BE2C (cell line): Measurements from ENCODE around the gene PDE6B.
"Not testable (repeated sequence)": the region's sequence is repeated elsewhere in the genome, so short reads cannot be mapped to it uniquely, and the experiment has no call there.

Experiments used
- DNase-seq: peaks from one replicate; pipeline ENCODE4 v3.0.0-alpha.2; 2020
- H3K27me3 ChIP-seq: fragments of 250-450 bp; sonication (Bioruptor Pico); 2 replicates; pipeline ENCODE4 v1.5.1; 2020; ENCODE audit warnings: mild to moderate bottlenecking
- H3K36me3 ChIP-seq: fragments of 250-450 bp; sonication (Bioruptor Pico); 2 replicates; pipeline ENCODE4 v1.5.1; 2020; ENCODE audit warnings: mild to moderate bottlenecking
- H3K4me1 ChIP-seq: fragments of 250-450 bp; sonication (Bioruptor Pico); 2 replicates; pipeline ENCODE4 v1.5.1; 2020
- H3K4me3 ChIP-seq: 2 replicates; pipeline ENCODE4 v1.5.1; 2011; ENCODE audit warnings: low read depth, low read length
- H3K9me3 ChIP-seq: fragments of 250-450 bp; sonication (Bioruptor Pico); 2 replicates; pipeline ENCODE4 v1.5.1; 2020
- CTCF ChIP-seq: IDR thresholded peaks from 2 replicates; pipeline ENCODE4 v1.5.1; 2012; ENCODE audit warnings: mild to moderate bottlenecking, low read depth, low read length

Gene PDE6B

GRCh38 chr4:666822-667544 is 41.6 kb downstream of the PDE6B start:
- H3K4me1 ChIP-seq, result no peaks in the 10 kb centered on the region
- H3K27me3 ChIP-seq, result no peaks in the 10 kb centered on the region
- no peak overlapping the region for H3K4me3 ChIP-seq
- H3K9me3 ChIP-seq, result no peaks in the 10 kb centered on the region
- no peak for TF ChIP-seq CTCF
- peaks cover 14% of the 10 kb centered on the region for H3K36me3 ChIP-seq
- no peak for DNase-seq

DNA sequence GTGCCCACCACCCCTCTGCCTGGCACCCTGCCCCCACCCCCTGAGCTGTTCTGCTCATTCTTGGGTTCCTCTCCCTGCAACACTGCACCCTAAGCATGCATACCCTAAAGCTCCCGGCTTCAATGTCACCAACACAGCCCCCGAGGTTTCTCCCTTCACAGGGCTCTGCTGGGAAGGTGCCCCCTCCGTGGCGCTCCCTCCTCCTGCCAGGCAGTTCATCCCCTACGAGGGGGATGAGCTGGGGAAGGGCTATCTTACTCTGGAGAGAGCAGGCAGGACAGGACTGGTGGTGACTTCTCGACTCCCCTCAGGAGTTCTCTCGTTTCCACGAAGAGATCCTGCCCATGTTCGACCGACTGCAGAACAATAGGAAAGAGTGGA is 42.2 kb downstream of the PDE6B start:
- Histone ChIP-seq H3K4me1 (no peaks in the 10 kb centered on the region), H3K27me3 (no peaks in the 10 kb centered on the region), H3K4me3 (no peak overlapping the region), H3K9me3 (no peaks in the 10 kb centered on the region), H3K36me3 (peaks cover 19% of the 10 kb centered on the region)
- no peak for DNase-seq
- no peak for TF ChIP-seq CTCF

DNA sequence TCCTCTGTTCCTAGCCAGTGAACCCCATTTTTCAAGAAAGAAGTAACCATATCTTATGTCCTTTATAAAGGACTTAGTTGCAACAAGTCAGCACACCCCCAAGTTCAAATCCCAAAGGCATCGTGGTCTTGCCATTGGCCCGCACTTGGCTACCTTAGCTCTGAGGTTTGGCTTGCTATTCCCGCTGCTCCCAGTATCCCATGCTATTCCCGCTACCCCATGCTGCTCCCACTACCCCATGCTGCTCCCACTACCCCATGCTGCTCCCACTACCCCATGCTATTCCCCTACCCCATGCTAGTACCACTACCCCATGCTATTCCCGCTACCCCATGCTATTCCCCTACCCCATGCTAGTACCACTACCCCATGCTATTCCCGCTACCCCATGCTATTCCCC is 42.8 kb downstream of the PDE6B start:
- not testable (repeated sequence) for H3K4me3 ChIP-seq, H3K27me3 ChIP-seq, DNase-seq, H3K4me1 ChIP-seq, H3K9me3 ChIP-seq
- H3K36me3 ChIP-seq, result peaks cover 26% of the 10 kb centered on the region

DNA sequence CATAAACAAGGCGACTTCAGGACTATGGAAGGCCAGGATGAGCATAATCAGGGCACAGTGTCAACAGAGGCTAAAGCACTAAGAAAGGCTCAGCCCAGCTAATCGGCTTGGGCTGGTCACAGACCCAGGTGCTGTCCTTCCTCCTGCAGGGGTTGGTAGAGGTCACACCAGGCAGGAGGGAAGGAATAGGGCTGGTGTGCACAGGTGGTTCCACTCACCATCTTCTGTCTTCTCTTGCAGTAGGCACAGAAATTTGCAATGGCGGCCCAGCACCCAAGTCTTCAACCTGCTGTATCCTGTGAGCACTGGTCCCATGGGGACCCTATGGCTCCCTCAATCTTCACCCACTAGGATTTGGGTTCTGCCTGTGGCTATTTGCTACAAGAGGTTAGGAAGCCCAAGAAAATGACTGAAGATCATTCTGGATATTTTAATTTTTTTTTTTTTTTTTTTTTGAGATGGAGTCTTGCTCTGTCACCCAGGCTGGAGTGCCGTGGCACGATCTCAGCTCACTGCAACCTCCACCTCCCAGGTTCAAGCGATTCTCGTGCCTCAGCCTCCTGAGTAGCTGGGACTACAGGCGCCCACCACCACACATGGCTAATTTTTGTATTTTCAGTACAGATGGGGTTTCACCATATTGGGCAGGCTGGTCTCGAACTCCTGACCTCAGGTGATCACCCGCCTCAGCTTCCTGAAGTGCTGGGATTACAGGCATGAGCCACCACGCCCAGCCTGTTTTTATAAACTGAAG is 44.6 kb downstream of the PDE6B start:
- peak; percentile 3 for DNase-seq
- H3K4me1 ChIP-seq, H3K4me3 ChIP-seq, H3K9me3 ChIP-seq, H3K27me3 ChIP-seq: not testable (repeated sequence)
- H3K36me3 ChIP-seq, result peaks cover 27% of the 10 kb centered on the region

DNA sequence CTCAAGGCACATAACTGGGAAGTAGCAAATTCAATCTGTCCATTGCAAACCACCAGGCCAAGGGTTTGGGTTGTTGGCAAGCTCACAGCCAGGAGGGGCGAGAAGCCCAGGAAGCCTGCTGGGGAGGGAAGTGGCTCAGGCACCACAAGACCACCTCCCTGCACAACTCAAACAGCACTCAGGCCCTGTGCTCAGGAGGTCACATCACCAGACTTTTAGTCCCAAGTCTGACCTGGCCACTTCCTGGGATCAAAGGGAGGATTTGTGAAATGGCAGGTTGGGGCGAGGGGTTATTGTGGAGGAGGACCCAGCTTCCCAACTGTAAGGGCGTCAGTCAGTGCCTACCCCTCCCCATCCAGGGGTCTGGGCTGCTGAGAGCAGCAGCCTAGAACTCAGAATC is 46.4 kb downstream of the PDE6B start:
- H3K4me1 ChIP-seq, result no peaks in the 10 kb centered on the region
- TF ChIP-seq CTCF, result no peak
- no peaks in the 10 kb centered on the region for H3K9me3 ChIP-seq
- H3K4me3 ChIP-seq, result no peak overlapping the region
- H3K27me3 ChIP-seq, result no peaks in the 10 kb centered on the region
- DNase-seq, result no peak
- H3K36me3 ChIP-seq, result peaks cover 27% of the 10 kb centered on the region

- Histone ChIP-seq H3K9me3 (no peaks in the 10 kb centered on the region), H3K4me3 (peak overlapping the region; percentile 91), H3K27me3 (no peaks in the 10 kb centered on the region), H3K4me1 (no peaks in the 10 kb centered on the region), H3K36me3 (peaks cover 27% of the 10 kb centered on the region)
- no peak for TF ChIP-seq CTCF
- DNase-seq, result peak; percentile 28
Measured at GRCh38 chr4:673349-674091, 48.1 kb downstream of the PDE6B start.
